ENCODE data around the gene C1orf232.

C1orf232 gene

GRCh38 chr1:26181586-26182382, 13.0 kb upstream of the C1orf232 start:
- no peak overlapping the region for H3K4me3 ChIP-seq (ENCODE audit: low read depth, low read length)
- TF ChIP-seq, protein P1, sequence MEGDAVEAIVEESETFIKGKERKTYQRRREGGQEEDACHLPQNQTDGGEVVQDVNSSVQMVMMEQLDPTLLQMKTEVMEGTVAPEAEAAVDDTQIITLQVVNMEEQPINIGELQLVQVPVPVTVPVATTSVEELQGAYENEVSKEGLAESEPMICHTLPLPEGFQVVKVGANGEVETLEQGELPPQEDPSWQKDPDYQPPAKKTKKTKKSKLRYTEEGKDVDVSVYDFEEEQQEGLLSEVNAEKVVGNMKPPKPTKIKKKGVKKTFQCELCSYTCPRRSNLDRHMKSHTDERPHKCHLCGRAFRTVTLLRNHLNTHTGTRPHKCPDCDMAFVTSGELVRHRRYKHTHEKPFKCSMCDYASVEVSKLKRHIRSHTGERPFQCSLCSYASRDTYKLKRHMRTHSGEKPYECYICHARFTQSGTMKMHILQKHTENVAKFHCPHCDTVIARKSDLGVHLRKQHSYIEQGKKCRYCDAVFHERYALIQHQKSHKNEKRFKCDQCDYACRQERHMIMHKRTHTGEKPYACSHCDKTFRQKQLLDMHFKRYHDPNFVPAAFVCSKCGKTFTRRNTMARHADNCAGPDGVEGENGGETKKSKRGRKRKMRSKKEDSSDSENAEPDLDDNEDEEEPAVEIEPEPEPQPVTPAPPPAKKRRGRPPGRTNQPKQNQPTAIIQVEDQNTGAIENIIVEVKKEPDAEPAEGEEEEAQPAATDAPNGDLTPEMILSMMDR (IDR thresholded peaks at IDR 0.05; ENCODE audit: low read depth, low read length, missing control alignments), result no peak
- DNase-seq (ENCODE audit: low read depth), result no peak
- in situ Hi-C loops (cut with HindIII; ENCODE audit: low sequenced_read_pairs), result no loop called here

GRCh38 chr1:26180010-26180506, 11.3 kb upstream of the C1orf232 start:
- DNase-seq (ENCODE audit: low read depth), result no peak
- in situ Hi-C loops (cut with HindIII; ENCODE audit: low sequenced_read_pairs), result no loop called here
- H3K4me3 ChIP-seq (ENCODE audit: low read depth, low read length), result no peak overlapping the region
- TF ChIP-seq, protein P1 (IDR thresholded peaks at IDR 0.05; ENCODE audit: low read depth, low read length, missing control alignments), result no peak

- TF ChIP-seq, protein P1 (IDR thresholded peaks at IDR 0.05; ENCODE audit: low read depth, low read length, missing control alignments), result no peak
- H3K4me3 ChIP-seq (ENCODE audit: low read depth, low read length), result no peak within 1 kb of the TSS
- in situ Hi-C loops (cut with HindIII; ENCODE audit: low sequenced_read_pairs), result no loop called here
- no peak for DNase-seq (ENCODE audit: low read depth)
These were observed 8.5 kb upstream of the C1orf232 start, which contains the start of gene CNKSR1 for GRCh38 chr1:26177182-26177684. Gene CNKSR1, plus strand, starts transcription at chr1:26177491. Its CDS starts 57 bp downstream, at chr1:26177548.

- no peak for DNase-seq (ENCODE audit: low read depth)
- in situ Hi-C loops (cut with HindIII; ENCODE audit: low sequenced_read_pairs), result no loop called here
These were observed 6.6 kb upstream of the C1orf232 start for GRCh38 chr1:26175346-26175745.

GRCh38 chr1:26171084-26172072, 2.6 kb upstream of the C1orf232 start, which contains the start of gene ZNF593OS:
Gene ZNF593OS, minus strand, starts transcription at chr1:26171832. Its CDS starts 171 bp downstream, at chr1:26171661.
- TF ChIP-seq, protein P1 (IDR thresholded peaks at IDR 0.05; ENCODE audit: low read depth, low read length, missing control alignments), result no peak
- peak within 1 kb of the TSS; percentile 91 for H3K4me3 ChIP-seq (ENCODE audit: low read depth, low read length)
- no peak for DNase-seq (ENCODE audit: low read depth)
- in situ Hi-C loops (cut with HindIII; ENCODE audit: low sequenced_read_pairs), result no loop called here

More at GRCh38 chr1:26175346-26175745, 6.6 kb upstream of the C1orf232 start:
- TF ChIP-seq, protein P1 (IDR thresholded peaks at IDR 0.05; ENCODE audit: low read depth, low read length, missing control alignments), result no peak
- no peak overlapping the region for H3K4me3 ChIP-seq (ENCODE audit: low read depth, low read length)

GRCh38 chr1:26170472-26170821, 1.7 kb upstream of the C1orf232 start:
- peak overlapping the region; percentile 91 for H3K4me3 ChIP-seq (ENCODE audit: low read depth, low read length)
- DNase-seq (ENCODE audit: low read depth), result no peak
- in situ Hi-C loops (cut with HindIII; ENCODE audit: low sequenced_read_pairs), result no loop called here
- TF ChIP-seq, protein P1 (IDR thresholded peaks at IDR 0.05; ENCODE audit: low read depth, low read length, missing control alignments), result no peak

Measured in astrocyte of the cerebellum (primary cell).